Stimulated activated naive CD8-positive, alpha-beta T cell treated with anti-CD3 and anti-CD28 coated beads, Interleukin-15, amount 100 ng/mL, for 72 hours (primary cell): ENCODE data around the gene TOLLIP.
A peak's percentile ranks its signal among the peaks of the same experiment; 100 is the strongest.

Experiments
- ATAC-seq: fragments of 150-1000 bp; cut with Tn5 transposase; 2 replicates; pipeline ENCODE4 v1.10.0; 2021; ENCODE audit warnings: mild to moderate bottlenecking, moderate library complexity
- DNase-seq, 2 donors: peaks; one replicate each; pipeline ENCODE4 v3.0.0; 2021 to 2022
- H3K27ac Mint-ChIP-seq, 2 donors: one replicate each; pipeline ENCODE4 v1.8.0; 2022; ENCODE audit warnings: mild to moderate bottlenecking in 2 of 2, mixed read lengths in 2 of 2, moderate library complexity in 2 of 2
- H3K27me3 Mint-ChIP-seq: one replicate; pipeline ENCODE4 v1.8.0; 2022; ENCODE audit warnings: mixed read lengths
- H3K4me1 Mint-ChIP-seq: one replicate; pipeline ENCODE4 v1.8.0; 2022; ENCODE audit warnings: mild to moderate bottlenecking, mixed read lengths
- H3K4me3 Mint-ChIP-seq, 2 donors: one replicate each; pipeline ENCODE4 v1.8.0; 2022; ENCODE audit warnings: mild to moderate bottlenecking in 2 of 2, mixed read lengths in 2 of 2, moderate library complexity in 1 of 2
- H3K9me3 Mint-ChIP-seq, 2 donors: one replicate each; pipeline ENCODE4 v1.8.0; 2022; ENCODE audit warnings: mixed read lengths in 2 of 2

TOLLIP gene

GRCh38 chr11:1261241-1262071 lies 48.0 kb downstream of the TOLLIP start:
- Mint-ChIP-seq H3K4me3 (peak overlapping the region; percentile 84 to 95), H3K4me1 (peaks cover 28% of the 10 kb centered on the region), H3K27ac (peak overlapping the region; percentile 93 to 94), H3K27me3 (no peaks in the 10 kb centered on the region), H3K9me3 (peaks cover 14 to 15% of the 10 kb centered on the region in 2 donors)
- DNase-seq = no peak
- no peak for ATAC-seq

GRCh38 chr11:1260620-1261019 lies 48.8 kb downstream of the TOLLIP start:
- Mint-ChIP-seq H3K9me3 (peaks cover 14 to 15% of the 10 kb centered on the region in 2 donors), H3K27ac (no peak overlapping the region), H3K27me3 (no peaks in the 10 kb centered on the region), H3K4me1 (peaks cover 28% of the 10 kb centered on the region), H3K4me3 (no peak overlapping the region)
- no peak for DNase-seq
- ATAC-seq = no peak

DNA sequence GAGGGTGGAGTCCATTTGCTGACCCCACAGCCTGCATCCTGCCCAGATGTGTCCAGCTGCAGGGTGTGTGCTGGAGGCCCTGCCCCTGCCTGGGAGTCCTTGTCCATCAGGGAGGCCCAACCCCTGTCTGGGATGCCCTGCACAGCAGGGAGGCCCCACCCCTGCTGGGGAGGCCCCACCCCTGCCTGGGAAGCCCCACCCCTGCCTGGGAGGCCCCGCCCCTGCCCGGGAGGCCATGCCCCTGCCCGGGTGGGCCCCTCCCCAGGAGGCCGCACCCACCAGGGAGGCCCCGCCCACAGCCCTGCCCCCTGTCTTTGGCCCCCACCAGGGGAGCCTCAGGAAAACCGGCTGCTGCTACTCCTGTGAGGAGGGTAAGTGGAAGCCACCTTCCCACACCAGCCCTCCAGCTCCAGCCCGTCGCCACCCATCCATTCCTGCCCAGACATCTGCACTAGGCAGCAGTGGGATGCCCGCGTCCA lies 49.4 kb downstream of the TOLLIP start:
- peaks cover 28% of the 10 kb centered on the region for H3K4me1 Mint-ChIP-seq
- no peak overlapping the region for H3K4me3 Mint-ChIP-seq
- no peak for ATAC-seq
- H3K9me3 Mint-ChIP-seq = peaks cover 8 to 10% of the 10 kb centered on the region in 2 donors
- H3K27ac Mint-ChIP-seq = no peak overlapping the region
- peak in 1 of 2 donors; percentile 21 for DNase-seq
- H3K27me3 Mint-ChIP-seq = no peaks in the 10 kb centered on the region

- Mint-ChIP-seq H3K27ac (no peak overlapping the region), H3K4me1 (peaks cover 25% of the 10 kb centered on the region), H3K4me3 (no peak overlapping the region), H3K27me3 (no peaks in the 10 kb centered on the region), H3K9me3 (peaks cover 3 to 5% of the 10 kb centered on the region in 2 donors)
- no peak for DNase-seq
- ATAC-seq = no peak
Observed at GRCh38 chr11:1259561-1259960, 49.9 kb downstream of the TOLLIP start.

DNA sequence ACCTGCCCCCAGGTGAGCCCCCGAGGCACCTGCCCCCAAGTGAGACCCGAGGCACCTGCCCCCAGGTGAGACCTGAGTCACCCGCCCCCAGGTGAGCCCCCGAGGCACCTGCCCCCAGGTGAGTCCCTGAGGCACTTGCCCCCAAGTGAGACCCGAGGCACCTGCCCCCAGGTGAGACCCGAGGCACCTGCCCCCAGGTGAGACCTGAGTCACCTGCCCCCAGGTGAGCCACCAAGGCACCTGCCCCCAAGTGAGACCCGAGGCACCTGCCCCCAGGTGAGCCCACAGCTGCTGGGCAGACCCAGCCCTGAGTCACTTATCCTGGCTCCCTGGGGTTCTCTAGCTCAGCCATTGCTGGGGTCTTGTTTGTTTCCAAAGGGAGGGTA lies 50.4 kb downstream of the TOLLIP start:
- ATAC-seq = no peak
- Mint-ChIP-seq H3K4me3 (no peak overlapping the region), H3K27ac (no peak overlapping the region), H3K27me3 (no peaks in the 10 kb centered on the region), H3K4me1 (peaks cover 20% of the 10 kb centered on the region), H3K9me3 (no peaks in the 10 kb centered on the region)
- no peak for DNase-seq

DNA sequence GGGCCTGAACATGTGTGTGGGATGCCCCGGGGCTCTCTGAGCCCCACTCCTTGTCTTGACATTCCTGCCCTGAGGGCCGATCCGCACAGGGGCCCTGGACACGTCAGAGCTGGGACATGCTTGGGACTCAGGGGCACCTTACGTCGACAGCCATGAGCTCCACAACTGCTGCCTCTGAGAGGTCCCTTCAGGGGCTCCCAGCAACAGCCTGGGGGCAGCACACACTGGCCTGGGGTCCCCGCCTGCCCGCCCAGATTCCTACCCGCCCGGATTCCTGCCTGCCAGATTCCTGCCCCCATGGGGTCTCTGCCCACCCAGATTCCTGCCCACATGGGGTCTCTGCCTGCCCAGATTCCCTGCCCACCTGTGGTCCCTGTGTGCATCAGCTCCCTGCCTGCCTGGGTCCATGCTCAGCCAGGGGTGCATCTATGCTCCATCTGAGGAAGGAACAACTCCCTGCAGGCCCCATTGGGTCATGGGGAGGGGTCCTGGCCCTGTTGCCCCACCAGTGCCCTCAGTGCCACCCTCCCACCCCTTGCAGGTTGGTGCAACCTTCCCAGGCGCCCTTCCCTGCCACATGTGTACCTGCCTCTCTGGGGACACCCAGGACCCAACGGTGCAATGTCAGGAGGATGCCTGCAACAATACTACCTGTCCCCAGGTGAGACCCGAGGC lies 50.9 kb downstream of the TOLLIP start:
- no peak for ATAC-seq
- Mint-ChIP-seq H3K9me3 (no peaks in the 10 kb centered on the region), H3K4me3 (no peak overlapping the region), H3K27ac (no peak overlapping the region), H3K4me1 (peaks cover 18% of the 10 kb centered on the region), H3K27me3 (no peaks in the 10 kb centered on the region)
- DNase-seq = no peak

DNA sequence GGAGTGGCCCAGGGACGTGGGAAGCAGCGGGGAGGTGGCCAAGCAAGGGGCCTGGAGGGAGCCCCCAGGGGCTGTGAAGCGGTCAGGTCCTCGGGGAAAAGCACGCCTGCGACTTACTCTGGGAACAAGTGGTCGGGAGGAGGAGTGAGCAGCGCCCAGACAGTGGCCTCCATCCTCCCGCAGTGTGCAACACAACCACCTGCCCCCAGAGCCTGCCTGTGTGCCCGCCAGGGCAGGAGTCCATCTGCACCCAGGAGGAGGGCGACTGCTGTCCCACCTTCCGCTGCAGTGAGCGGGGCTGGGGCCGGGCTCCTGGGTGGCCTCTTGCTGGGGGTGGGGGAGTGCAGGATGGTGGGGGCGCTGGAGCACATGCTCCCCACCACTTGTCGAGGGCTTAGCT lies 51.5 kb downstream of the TOLLIP start:
- no peaks in the 10 kb centered on the region for H3K9me3 Mint-ChIP-seq
- DNase-seq = no peak
- no peak overlapping the region for H3K27ac Mint-ChIP-seq
- no peak for ATAC-seq
- peaks cover 12% of the 10 kb centered on the region for H3K4me1 Mint-ChIP-seq
- no peak overlapping the region for H3K4me3 Mint-ChIP-seq
- no peaks in the 10 kb centered on the region for H3K27me3 Mint-ChIP-seq

GRCh38 chr11:1257366-1257765 lies 52.1 kb downstream of the TOLLIP start:
- ATAC-seq (no peak), DNase-seq (no peak)

GRCh38 chr11:1256257-1257045 lies 53.0 kb downstream of the TOLLIP start:
- no peaks in the 10 kb centered on the region for H3K4me1 Mint-ChIP-seq
- peaks cover 0 to under 1% of the 10 kb centered on the region in 2 donors for H3K9me3 Mint-ChIP-seq
- no peak for ATAC-seq
- no peaks in the 10 kb centered on the region for H3K27me3 Mint-ChIP-seq
- H3K4me3 Mint-ChIP-seq = no peak overlapping the region
- no peak for DNase-seq
- H3K27ac Mint-ChIP-seq = peak overlapping the region in 1 of 2 donors; percentile 78

More at GRCh38 chr11:1257366-1257765, 52.1 kb downstream of the TOLLIP start:
- Mint-ChIP-seq H3K27me3 (no peaks in the 10 kb centered on the region), H3K27ac (no peak overlapping the region), H3K4me1 (peaks cover 6% of the 10 kb centered on the region), H3K9me3 (no peaks in the 10 kb centered on the region), H3K4me3 (no peak overlapping the region)

- Mint-ChIP-seq H3K27ac (no peak overlapping the region), H3K4me1 (no peaks in the 10 kb centered on the region), H3K4me3 (no peak overlapping the region), H3K9me3 (peaks cover 0 to 10% of the 10 kb centered on the region in 2 donors), H3K27me3 (no peaks in the 10 kb centered on the region)
- no peak for DNase-seq
- ATAC-seq = peak; percentile 29
Observed at GRCh38 chr11:1255151-1255550, 54.3 kb downstream of the TOLLIP start.

DNA sequence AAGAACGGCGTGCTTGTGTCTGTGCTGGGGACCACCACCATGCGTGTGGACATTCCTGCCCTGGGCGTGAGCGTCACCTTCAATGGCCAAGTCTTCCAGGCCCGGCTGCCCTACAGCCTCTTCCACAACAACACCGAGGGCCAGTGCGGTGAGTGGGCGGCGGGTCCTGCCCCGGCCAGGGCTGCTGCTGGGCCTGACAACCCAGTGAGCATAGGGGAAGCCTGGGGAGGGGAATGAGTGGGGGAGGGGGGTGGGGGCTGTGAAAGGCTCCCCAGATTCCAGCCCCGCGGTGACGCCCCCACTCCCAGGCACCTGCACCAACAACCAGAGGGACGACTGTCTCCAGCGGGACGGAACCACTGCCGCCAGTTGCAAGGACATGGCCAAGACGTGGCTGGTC lies 54.7 kb downstream of the TOLLIP start:
- Mint-ChIP-seq H3K27me3 (no peaks in the 10 kb centered on the region), H3K4me3 (no peak overlapping the region), H3K4me1 (no peaks in the 10 kb centered on the region), H3K27ac (no peak overlapping the region), H3K9me3 (peaks cover 0 to 10% of the 10 kb centered on the region in 2 donors)
- no peak for ATAC-seq
- no peak for DNase-seq

DNA sequence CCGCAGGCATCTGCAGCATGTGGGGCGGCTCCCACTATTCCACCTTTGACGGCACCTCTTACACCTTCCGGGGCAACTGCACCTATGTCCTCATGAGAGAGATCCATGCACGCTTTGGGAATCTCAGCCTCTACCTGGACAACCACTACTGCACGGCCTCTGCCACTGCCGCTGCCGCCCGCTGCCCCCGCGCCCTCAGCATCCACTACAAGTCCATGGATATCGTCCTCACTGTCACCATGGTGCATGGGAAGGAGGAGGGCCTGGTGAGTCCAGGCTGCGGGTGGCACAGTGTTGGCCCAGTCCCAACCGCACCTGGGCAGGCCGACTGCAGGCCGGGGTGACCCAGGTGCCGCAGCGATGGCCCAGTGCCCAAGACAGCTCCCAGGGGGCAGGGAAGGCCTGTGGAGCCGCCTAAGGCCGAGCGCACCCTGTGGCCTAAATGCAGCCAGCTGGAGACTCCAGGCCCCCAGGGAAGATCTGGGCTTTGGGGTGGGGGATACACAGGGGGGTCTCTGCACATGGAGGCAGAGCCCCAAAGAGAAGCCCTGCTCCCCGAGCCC lies 55.3 kb downstream of the TOLLIP start:
- DNase-seq = no peak
- Mint-ChIP-seq H3K27ac (no peak overlapping the region), H3K4me3 (no peak overlapping the region), H3K4me1 (no peaks in the 10 kb centered on the region), H3K27me3 (no peaks in the 10 kb centered on the region), H3K9me3 (peaks cover 0 to 10% of the 10 kb centered on the region in 2 donors)
- no peak for ATAC-seq

DNA sequence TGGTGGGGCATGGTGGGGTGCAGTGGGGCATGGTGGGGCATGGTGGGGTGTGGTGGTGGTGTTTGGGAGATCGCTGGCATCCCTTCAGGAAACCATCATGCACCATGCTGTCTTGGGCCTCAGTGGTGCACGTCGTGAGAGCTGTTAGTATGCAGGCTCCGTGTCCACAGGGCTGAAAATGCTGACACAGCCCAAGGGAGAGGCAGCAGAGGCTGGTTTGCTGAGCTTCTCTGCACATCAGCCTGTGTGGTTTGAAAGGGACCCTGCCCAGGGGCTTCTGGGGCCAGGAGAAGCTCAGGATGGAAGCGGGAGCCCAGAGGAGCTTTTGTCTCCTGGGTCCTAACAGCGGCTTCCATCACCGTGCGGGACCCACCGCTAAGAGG lies 56.3 kb downstream of the TOLLIP start:
- H3K9me3 Mint-ChIP-seq = peaks cover 0 to 10% of the 10 kb centered on the region in 2 donors
- H3K27me3 Mint-ChIP-seq = no peaks in the 10 kb centered on the region
- H3K27ac Mint-ChIP-seq = no peak overlapping the region
- ATAC-seq (no peak), DNase-seq (no peak)
- H3K4me3 Mint-ChIP-seq = no peak overlapping the region
- H3K4me1 Mint-ChIP-seq = no peaks in the 10 kb centered on the region

- Mint-ChIP-seq H3K27me3 (no peaks in the 10 kb centered on the region), H3K4me1 (no peaks in the 10 kb centered on the region), H3K27ac (no peak overlapping the region), H3K4me3 (no peak overlapping the region), H3K9me3 (peaks cover 0 to 10% of the 10 kb centered on the region in 2 donors)
- DNase-seq = no peak
- peak; percentile 4 for ATAC-seq
Observed at GRCh38 chr11:1252371-1253102, 56.9 kb downstream of the TOLLIP start.
